K562 (cell line): ENCODE data around the gene PHOSPHO1. TPM values are rescaled to one million over a fixed set of nuclear protein-coding genes. Genes with fewer than 3 reads are reported as not detected.

Experiments used
- ARNT ChIP-seq, 2 experiments: fragments of 450-650 bp; IDR thresholded peaks; 2 replicates each; pipeline ENCODE4 v1.6.1; 2016; ENCODE audit warnings: mild to moderate bottlenecking in 1 of 2
- DIDO1 ChIP-seq: fragments of 450-650 bp; IDR thresholded peaks from 2 replicates; pipeline ENCODE4 v1.6.1; 2016; ENCODE audit warnings: low read depth, missing biosample characterization, missing genetic modification characterization
- EGR1 ChIP-seq: fragments of 450-650 bp; conservative IDR thresholded peaks from 2 replicates; pipeline ENCODE4 v1.6.1; 2017; ENCODE audit warnings: mild to moderate bottlenecking
- EP400 ChIP-seq: fragments of 450-650 bp; IDR thresholded peaks from 2 replicates; pipeline ENCODE4 v1.6.1; 2017; ENCODE audit warnings: antibody characterized with exemption, mild to moderate bottlenecking, moderate library complexity
- ILK ChIP-seq: fragments of 450-650 bp; IDR thresholded peaks from 2 replicates; pipeline ENCODE4 v1.6.1; 2016; ENCODE audit warnings: missing genetic modification characterization, low read depth, mild to moderate bottlenecking, missing compliant biosample characterization, moderate library complexity, borderline replicate concordance
- LEF1 ChIP-seq: fragments of 450-650 bp; IDR thresholded peaks from 2 replicates; pipeline ENCODE4 v1.6.1; 2016; ENCODE audit warnings: mild to moderate bottlenecking
- MEF2D ChIP-seq: conservative IDR thresholded peaks from 2 replicates; pipeline ENCODE4 v1.6.1; 2016; ENCODE audit warnings: low read depth, missing genetic modification characterization, missing compliant biosample characterization
- MXI1 ChIP-seq: IDR thresholded peaks from 2 replicates; pipeline ENCODE4 v1.6.1; 2011; ENCODE audit warnings: low read depth, mild to moderate bottlenecking, improper control_type of control experiment, low read length
- NBN ChIP-seq: fragments of 450-650 bp; IDR thresholded peaks from 2 replicates; pipeline ENCODE4 v1.6.1; 2016; ENCODE audit warnings: low read depth, mild to moderate bottlenecking
- NFE2L1 ChIP-seq: fragments of 450-650 bp; IDR thresholded peaks from 2 replicates; pipeline ENCODE4 v1.6.1; 2016; ENCODE audit warnings: missing genetic modification characterization, low read depth, mild to moderate bottlenecking, missing compliant biosample characterization, moderate library complexity, borderline replicate concordance
- PCBP1 ChIP-seq: fragments of 200-400 bp; formaldehyde crosslinking; IDR thresholded peaks from 2 replicates; pipeline ENCODE4 v1.6.1; 2018; ENCODE audit warnings: mild to moderate bottlenecking, low read depth, low read length; ENCODE audit not compliant: poor library complexity, severe bottlenecking
- STAG1 ChIP-seq: sonication (generic); formaldehyde crosslinking; IDR thresholded peaks from 2 replicates; pipeline ENCODE4 v1.5.0; 2020; ENCODE audit warnings: missing genetic modification reagents, borderline replicate concordance
- ZBED1 ChIP-seq: IDR thresholded peaks from 2 replicates; pipeline ENCODE4 v1.6.1; 2014
- ZNF140 ChIP-seq: fragments of 250-450 bp; sonication (Bioruptor Pico); IDR thresholded peaks from 2 replicates; pipeline ENCODE4 v1.8.0; 2021; ENCODE audit warnings: moderate library complexity, mild to moderate bottlenecking, inconsistent platforms
- ZNF324 ChIP-seq: fragments of 250-450 bp; sonication (Bioruptor Pico); IDR thresholded peaks from 2 replicates; pipeline ENCODE4 v1.4.0; 2020; ENCODE audit warnings: mild to moderate bottlenecking
- ZNF77 ChIP-seq: fragments of 250-450 bp; sonication (Bioruptor Pico); IDR thresholded peaks from 2 replicates; pipeline ENCODE4 v1.5.0; 2020
- polyA plus RNA-seq, 8 experiments: library from polyadenylated mRNA; depleted of rRNA in 4 of 8; stranded (reverse) in 5 of 8; unstranded in 3 of 8; fragments of >200 nt; fragmentation: Nextera tagmentation in 2 of 8; fragmentation: Illumina TruSeq in 1 of 8; extraction: Ambion mirVana in 2 of 8; extraction: Trizol in 1 of 8; gene quantifications; 2 replicates each; pipeline versions ENCODE4 v1.2.1 to v1.2.3, GENCODE V29; 2011 to 2014; ENCODE audit warnings: inconsistent platforms in 1 of 8, missing spikeins in 1 of 8
- total RNA-seq, 7 experiments: library from RNA; depleted of rRNA in 6 of 7; stranded (reverse); fragments of >200 nt in 6 of 7; fragmentation: Illumina TruSeq in 2 of 7; extraction: Trizol in 2 of 7; gene quantifications; 2 replicates each; pipeline versions ENCODE4 v1.2.1 to v1.2.3, GENCODE V29; 2011 to 2021; ENCODE audit warnings: low replicate concordance in 1 of 7
- TF ChIP-seq, protein P1 (sequence below): fragments of 200-800 bp; sonication (Bioruptor generic); IDR thresholded peaks from 2 replicates; pipeline ENCODE4 v1.6.1; 2016; ENCODE audit warnings: missing genetic modification characterization, missing compliant biosample characterization
- TF ChIP-seq, protein P2 (sequence below), 2 experiments: fragments of 450-650 bp in 1 of 2; IDR thresholded peaks; 2 replicates each; pipeline ENCODE4 v1.6.1; 2011 to 2017; ENCODE audit warnings: low read depth in 2 of 2, antibody characterized with exemption in 1 of 2, borderline replicate concordance in 1 of 2, low read length in 1 of 2, mild to moderate bottlenecking in 1 of 2, mixed read lengths in 1 of 2; ENCODE audit not compliant: control insufficient read depth in 1 of 2
- TF ChIP-seq, protein P3 (sequence below): fragments of 250-450 bp; sonication (Bioruptor Pico); IDR thresholded peaks from 2 replicates; pipeline ENCODE4 v1.4.0; 2020; ENCODE audit warnings: mild to moderate bottlenecking

The PHOSPHO1 gene
- total and polyA plus RNA-seq, 9 of the 15 experiments (the other 6 are each of a cell fraction or from before 2014, with no cell fraction given), result 0.06 to 0.07 TPM; not detected in 7

GRCh38 chr17:49193513-49194296 lies 36.9 kb downstream of the PHOSPHO1 start (continued):
- TF ChIP-seq, protein P1, sequence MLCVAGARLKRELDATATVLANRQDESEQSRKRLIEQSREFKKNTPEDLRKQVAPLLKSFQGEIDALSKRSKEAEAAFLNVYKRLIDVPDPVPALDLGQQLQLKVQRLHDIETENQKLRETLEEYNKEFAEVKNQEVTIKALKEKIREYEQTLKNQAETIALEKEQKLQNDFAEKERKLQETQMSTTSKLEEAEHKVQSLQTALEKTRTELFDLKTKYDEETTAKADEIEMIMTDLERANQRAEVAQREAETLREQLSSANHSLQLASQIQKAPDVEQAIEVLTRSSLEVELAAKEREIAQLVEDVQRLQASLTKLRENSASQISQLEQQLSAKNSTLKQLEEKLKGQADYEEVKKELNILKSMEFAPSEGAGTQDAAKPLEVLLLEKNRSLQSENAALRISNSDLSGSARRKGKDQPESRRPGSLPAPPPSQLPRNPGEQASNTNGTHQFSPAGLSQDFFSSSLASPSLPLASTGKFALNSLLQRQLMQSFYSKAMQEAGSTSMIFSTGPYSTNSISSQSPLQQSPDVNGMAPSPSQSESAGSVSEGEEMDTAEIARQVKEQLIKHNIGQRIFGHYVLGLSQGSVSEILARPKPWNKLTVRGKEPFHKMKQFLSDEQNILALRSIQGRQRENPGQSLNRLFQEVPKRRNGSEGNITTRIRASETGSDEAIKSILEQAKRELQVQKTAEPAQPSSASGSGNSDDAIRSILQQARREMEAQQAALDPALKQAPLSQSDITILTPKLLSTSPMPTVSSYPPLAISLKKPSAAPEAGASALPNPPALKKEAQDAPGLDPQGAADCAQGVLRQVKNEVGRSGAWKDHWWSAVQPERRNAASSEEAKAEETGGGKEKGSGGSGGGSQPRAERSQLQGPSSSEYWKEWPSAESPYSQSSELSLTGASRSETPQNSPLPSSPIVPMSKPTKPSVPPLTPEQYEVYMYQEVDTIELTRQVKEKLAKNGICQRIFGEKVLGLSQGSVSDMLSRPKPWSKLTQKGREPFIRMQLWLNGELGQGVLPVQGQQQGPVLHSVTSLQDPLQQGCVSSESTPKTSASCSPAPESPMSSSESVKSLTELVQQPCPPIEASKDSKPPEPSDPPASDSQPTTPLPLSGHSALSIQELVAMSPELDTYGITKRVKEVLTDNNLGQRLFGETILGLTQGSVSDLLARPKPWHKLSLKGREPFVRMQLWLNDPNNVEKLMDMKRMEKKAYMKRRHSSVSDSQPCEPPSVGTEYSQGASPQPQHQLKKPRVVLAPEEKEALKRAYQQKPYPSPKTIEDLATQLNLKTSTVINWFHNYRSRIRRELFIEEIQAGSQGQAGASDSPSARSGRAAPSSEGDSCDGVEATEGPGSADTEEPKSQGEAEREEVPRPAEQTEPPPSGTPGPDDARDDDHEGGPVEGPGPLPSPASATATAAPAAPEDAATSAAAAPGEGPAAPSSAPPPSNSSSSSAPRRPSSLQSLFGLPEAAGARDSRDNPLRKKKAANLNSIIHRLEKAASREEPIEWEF (CRISPR knock-in tag), result no peak
- TF ChIP-seq EGR1 (no peak), EP400 (peak; percentile 53; the same call in 1 of the 2 replicates), ARNT (IDR thresholded peaks at IDR 0.05) (peak; percentile 16 to 71; a peak in 2 of 4 replicates), ZNF140 (CRISPR knock-in tag) (no peak), MXI1 (no peak), NFE2L1 (tag) (no peak; the same call in 1 of the 2 replicates), LEF1 (0 out of 2 replicates have a peak, but pooled peaks have one; percentile 42), MEF2D (tag) (no peak), STAG1 (CRISPR knock-in tag) (no peak), ZNF324 (CRISPR knock-in tag) (no peak), ZBED1 (no peak), DIDO1 (tag) (no peak), NBN (peak; percentile 90; the same call in 1 of the 2 replicates), ILK (tag) (no peak), ZNF77 (CRISPR knock-in tag) (no peak), PCBP1 (no peak)
- TF ChIP-seq, protein P2, sequence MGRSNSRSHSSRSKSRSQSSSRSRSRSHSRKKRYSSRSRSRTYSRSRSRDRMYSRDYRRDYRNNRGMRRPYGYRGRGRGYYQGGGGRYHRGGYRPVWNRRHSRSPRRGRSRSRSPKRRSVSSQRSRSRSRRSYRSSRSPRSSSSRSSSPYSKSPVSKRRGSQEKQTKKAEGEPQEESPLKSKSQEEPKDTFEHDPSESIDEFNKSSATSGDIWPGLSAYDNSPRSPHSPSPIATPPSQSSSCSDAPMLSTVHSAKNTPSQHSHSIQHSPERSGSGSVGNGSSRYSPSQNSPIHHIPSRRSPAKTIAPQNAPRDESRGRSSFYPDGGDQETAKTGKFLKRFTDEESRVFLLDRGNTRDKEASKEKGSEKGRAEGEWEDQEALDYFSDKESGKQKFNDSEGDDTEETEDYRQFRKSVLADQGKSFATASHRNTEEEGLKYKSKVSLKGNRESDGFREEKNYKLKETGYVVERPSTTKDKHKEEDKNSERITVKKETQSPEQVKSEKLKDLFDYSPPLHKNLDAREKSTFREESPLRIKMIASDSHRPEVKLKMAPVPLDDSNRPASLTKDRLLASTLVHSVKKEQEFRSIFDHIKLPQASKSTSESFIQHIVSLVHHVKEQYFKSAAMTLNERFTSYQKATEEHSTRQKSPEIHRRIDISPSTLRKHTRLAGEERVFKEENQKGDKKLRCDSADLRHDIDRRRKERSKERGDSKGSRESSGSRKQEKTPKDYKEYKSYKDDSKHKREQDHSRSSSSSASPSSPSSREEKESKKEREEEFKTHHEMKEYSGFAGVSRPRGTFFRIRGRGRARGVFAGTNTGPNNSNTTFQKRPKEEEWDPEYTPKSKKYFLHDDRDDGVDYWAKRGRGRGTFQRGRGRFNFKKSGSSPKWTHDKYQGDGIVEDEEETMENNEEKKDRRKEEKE (IDR thresholded peaks at IDR 0.05; ENCODE audit: borderline replicate concordance in 1 of 2, control insufficient read depth in 1 of 2, low read depth in 2 of 2, low read length in 1 of 2), result no peak
- TF ChIP-seq, protein P3, sequence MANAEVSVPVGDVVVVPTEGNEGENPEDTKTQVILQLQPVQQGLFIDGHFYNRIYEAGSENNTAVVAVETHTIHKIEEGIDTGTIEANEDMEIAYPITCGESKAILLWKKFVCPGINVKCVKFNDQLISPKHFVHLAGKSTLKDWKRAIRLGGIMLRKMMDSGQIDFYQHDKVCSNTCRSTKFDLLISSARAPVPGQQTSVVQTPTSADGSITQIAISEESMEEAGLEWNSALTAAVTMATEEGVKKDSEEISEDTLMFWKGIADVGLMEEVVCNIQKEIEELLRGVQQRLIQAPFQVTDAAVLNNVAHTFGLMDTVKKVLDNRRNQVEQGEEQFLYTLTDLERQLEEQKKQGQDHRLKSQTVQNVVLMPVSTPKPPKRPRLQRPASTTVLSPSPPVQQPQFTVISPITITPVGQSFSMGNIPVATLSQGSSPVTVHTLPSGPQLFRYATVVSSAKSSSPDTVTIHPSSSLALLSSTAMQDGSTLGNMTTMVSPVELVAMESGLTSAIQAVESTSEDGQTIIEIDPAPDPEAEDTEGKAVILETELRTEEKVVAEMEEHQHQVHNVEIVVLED, result no peak
